ENCODE data around the gene GRHL1. TPM values are rescaled to one million over a fixed set of nuclear protein-coding genes. Genes with fewer than 3 reads are reported as not detected.

The GRHL1 gene
- total and polyA plus RNA-seq, 2 experiments from 2014 or later, result 2.9 to 4.2 TPM

- no peak for ATAC-seq
- no peaks in the 10 kb centered on the region for H3K4me1 Mint-ChIP-seq
Observed at GRCh38 chr2:9908639-9909038, 42.9 kb upstream of the GRHL1 start.

More at GRCh38 chr2:9908639-9909038, 42.9 kb upstream of the GRHL1 start:
- Histone ChIP-seq H3K4me1 (ENCODE audit: insufficient read depth) (no peaks in the 10 kb centered on the region), H3K27ac (ENCODE audit: low read depth) (no peak overlapping the region), H3F3A (replicated peaks; ENCODE audit: low read depth) (no peaks in the 10 kb centered on the region), H3K9me2 (ENCODE audit: insufficient read depth) (no peaks in the 10 kb centered on the region), H3K27me3 (ENCODE audit: insufficient read depth) (no peaks in the 10 kb centered on the region), H3K36me3 (ENCODE audit: insufficient read depth) (no peaks in the 10 kb centered on the region; the same call in 1 of the 2 replicates), H2AFZ (no peak overlapping the region), H3K4me3 (no peak overlapping the region), H4K20me1 (replicated peaks; ENCODE audit: insufficient read depth) (no peaks in the 10 kb centered on the region), H3K79me2 (replicated peaks; ENCODE audit: insufficient read depth) (no peaks in the 10 kb centered on the region), H3K4me2 (no peak overlapping the region)
- Mint-ChIP-seq H3K27ac (no peak overlapping the region), H3K4me3 (no peak overlapping the region), H3K36me3 (ENCODE audit: low read depth) (no peaks in the 10 kb centered on the region; the same call in 2 of the 3 replicates), H3K9me3 (no peaks in the 10 kb centered on the region), H3K27me3 (ENCODE audit: insufficient read depth, low read depth, poor library complexity) (no peaks in the 10 kb centered on the region)
- no peak for DNase-seq (ENCODE audit: low spot score)
- TF ChIP-seq CREB1 (CRISPR knock-in tag; IDR thresholded peaks at IDR 0.05; ENCODE audit: low read depth) (no peak), ZNF331 (CRISPR knock-in tag; IDR thresholded peaks at IDR 0.05; ENCODE audit: low read depth) (no peak), EZH2phosphoT487 (IDR thresholded peaks at IDR 0.05; ENCODE audit: unreplicated experiment) (no peak), REST (IDR thresholded peaks at IDR 0.05; ENCODE audit: unreplicated experiment) (no peak), EZH2 (IDR thresholded peaks at IDR 0.05; ENCODE audit: low read depth, unreplicated experiment) (no peak), JUNB (IDR thresholded peaks at IDR 0.05; ENCODE audit: unreplicated experiment) (no peak), ZNF462 (CRISPR knock-in tag; IDR thresholded peaks at IDR 0.05) (no peak), CTCF (conservative IDR thresholded peaks at IDR 0.05; ENCODE audit: low read depth in 2 of 2) (no peak), STAT1 (IDR thresholded peaks at IDR 0.05; ENCODE audit: unreplicated experiment) (no peak), NANOG (IDR thresholded peaks at IDR 0.05; ENCODE audit: borderline replicate concordance) (no peak), POLR2AphosphoS5 (IDR thresholded peaks at IDR 0.05; ENCODE audit: low read depth) (no peak), ZNF114 (CRISPR knock-in tag; IDR thresholded peaks at IDR 0.05) (no peak)
- TF ChIP-seq, protein P1, sequence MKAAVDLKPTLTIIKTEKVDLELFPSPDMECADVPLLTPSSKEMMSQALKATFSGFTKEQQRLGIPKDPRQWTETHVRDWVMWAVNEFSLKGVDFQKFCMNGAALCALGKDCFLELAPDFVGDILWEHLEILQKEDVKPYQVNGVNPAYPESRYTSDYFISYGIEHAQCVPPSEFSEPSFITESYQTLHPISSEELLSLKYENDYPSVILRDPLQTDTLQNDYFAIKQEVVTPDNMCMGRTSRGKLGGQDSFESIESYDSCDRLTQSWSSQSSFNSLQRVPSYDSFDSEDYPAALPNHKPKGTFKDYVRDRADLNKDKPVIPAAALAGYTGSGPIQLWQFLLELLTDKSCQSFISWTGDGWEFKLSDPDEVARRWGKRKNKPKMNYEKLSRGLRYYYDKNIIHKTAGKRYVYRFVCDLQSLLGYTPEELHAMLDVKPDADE (IDR thresholded peaks at IDR 0.05), result no peak
